ENCODE measurements around the gene SATB2.
A peak's percentile ranks its signal among the peaks of the same experiment; 100 is the strongest.

SATB2 gene

GRCh38 chr2:199449455-199449854, 8.3 kb downstream of the SATB2 start:
- DNase-seq = no peak

GRCh38 chr2:199446996-199447576, 10.7 kb downstream of the SATB2 start:
- DNase-seq = no peak

GRCh38 chr2:199444749-199445148, 13.0 kb downstream of the SATB2 start:
- DNase-seq = no peak

GRCh38 chr2:199443589-199444130, 14.1 kb downstream of the SATB2 start:
- no peak for DNase-seq

GRCh38 chr2:199442173-199442572, 15.6 kb downstream of the SATB2 start:
- no peak for DNase-seq

- DNase-seq = peak; percentile 45
Observed at GRCh38 chr2:199441759-199442158, 16.0 kb downstream of the SATB2 start.

- DNase-seq = no peak
Observed at GRCh38 chr2:199440118-199440517, 17.6 kb downstream of the SATB2 start.

- DNase-seq = no peak
Observed at GRCh38 chr2:199439542-199439941, 18.2 kb downstream of the SATB2 start.

GRCh38 chr2:199439066-199439465, 18.7 kb downstream of the SATB2 start:
- peak; percentile 73 for DNase-seq

GRCh38 chr2:199434555-199434954, 23.2 kb downstream of the SATB2 start:
- DNase-seq = peak; percentile 33

- DNase-seq = peak; percentile 85
Observed at GRCh38 chr2:199433204-199433832, 24.4 kb downstream of the SATB2 start.

- DNase-seq = peak; percentile 88
Observed at GRCh38 chr2:199431746-199432213, 26.0 kb downstream of the SATB2 start.

GRCh38 chr2:199430214-199430613, 27.5 kb downstream of the SATB2 start:
- no peak for DNase-seq

GRCh38 chr2:199428291-199428690, 29.4 kb downstream of the SATB2 start:
- no peak for DNase-seq

- no peak for DNase-seq
Observed at GRCh38 chr2:199424160-199424559, 33.6 kb downstream of the SATB2 start.

GRCh38 chr2:199419428-199419827, 38.3 kb downstream of the SATB2 start:
- no peak for DNase-seq

GRCh38 chr2:199414465-199414864, 43.3 kb downstream of the SATB2 start:
- no peak for DNase-seq

- no peak for DNase-seq
Observed at GRCh38 chr2:199414001-199414400, 43.7 kb downstream of the SATB2 start.

GRCh38 chr2:199409759-199410529, 47.8 kb downstream of the SATB2 start:
- no peak for DNase-seq

GRCh38 chr2:199407421-199407820, 50.3 kb downstream of the SATB2 start:
- DNase-seq = no peak

- DNase-seq = peak; percentile 63
Observed at GRCh38 chr2:199405241-199405640, 52.5 kb downstream of the SATB2 start.

- no peak for DNase-seq
Observed at GRCh38 chr2:199404841-199405240, 52.9 kb downstream of the SATB2 start.

- DNase-seq = no peak
Observed at GRCh38 chr2:199395311-199395710, 62.4 kb downstream of the SATB2 start.

- no peak for DNase-seq
Observed at GRCh38 chr2:199392363-199392762, 65.4 kb downstream of the SATB2 start.
